Measurements from ENCODE around the gene HNRNPH1. TPM values are rescaled to one million over a fixed set of nuclear protein-coding genes. Genes with fewer than 3 reads are reported as not detected.

The HNRNPH1 gene
- total and polyA plus RNA-seq, 2 of the 13 experiments (the other 11 are each of a cell fraction or from before 2014, with no cell fraction given), result 382 to 1,064 TPM

DNA sequence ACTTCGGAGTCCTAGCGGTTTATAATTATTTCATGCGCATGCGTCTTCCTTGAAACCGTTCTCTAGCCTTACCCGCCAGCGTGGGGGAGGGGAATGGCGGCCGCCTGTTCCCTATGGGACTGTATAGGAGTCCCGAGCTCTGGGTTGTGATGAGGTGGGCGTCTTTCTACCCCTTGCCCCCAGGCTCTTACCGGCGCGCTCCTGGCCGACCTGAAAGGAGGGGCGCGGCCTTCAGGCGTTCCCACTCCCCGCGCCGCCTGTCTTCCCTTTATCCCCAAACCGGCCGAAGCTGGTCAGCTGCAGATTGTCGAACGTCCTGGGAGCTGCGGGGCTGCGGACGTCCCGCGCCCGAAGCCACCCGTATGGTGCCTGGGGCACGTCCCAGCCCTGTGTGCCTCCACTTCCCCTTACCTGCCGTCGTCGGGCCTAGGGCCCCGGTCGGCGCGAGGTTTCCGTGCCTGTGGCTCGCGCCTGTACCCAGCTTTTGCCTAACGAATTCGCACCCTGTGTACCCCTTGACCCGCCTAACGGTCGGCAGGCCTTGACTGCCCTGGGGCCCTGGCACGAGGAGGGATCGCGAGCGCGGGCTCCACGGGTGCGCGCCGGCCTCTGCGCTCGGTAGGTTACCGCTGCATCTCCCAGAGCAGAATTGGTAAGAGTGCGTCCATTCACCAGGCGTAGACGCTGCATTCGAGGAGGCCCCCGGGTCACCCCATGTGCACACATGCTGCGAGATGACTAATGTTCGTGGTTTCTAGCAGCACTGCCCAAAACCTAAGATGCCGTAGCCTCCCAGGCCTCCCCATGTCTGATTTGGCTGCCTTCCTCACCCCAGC, 653 bp upstream of the HNRNPH1 start (continued):
- TF ChIP-seq, protein P1, sequence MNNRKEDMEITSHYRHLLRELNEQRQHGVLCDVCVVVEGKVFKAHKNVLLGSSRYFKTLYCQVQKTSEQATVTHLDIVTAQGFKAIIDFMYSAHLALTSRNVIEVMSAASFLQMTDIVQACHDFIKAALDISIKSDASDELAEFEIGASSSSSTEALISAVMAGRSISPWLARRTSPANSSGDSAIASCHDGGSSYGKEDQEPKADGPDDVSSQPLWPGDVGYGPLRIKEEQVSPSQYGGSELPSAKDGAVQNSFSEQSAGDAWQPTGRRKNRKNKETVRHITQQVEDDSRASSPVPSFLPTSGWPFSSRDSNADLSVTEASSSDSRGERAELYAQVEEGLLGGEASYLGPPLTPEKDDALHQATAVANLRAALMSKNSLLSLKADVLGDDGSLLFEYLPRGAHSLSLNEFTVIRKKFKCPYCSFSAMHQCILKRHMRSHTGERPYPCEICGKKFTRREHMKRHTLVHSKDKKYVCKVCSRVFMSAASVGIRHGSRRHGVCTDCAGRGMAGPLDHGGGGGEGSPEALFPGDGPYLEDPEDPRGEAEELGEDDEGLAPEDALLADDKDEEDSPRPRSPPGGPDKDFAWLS (CRISPR knock-in tag; IDR thresholded peaks at IDR 0.05; ENCODE audit: borderline replicate concordance), result 0 out of 2 replicates have a peak, but pooled peaks have one; percentile 37
- peak; percentile 95 for TF ChIP-seq AGO2 (optimal IDR thresholded peaks at IDR 0.05; ENCODE audit: low read depth, low read length)
- peak; percentile 18; the same call in 1 of the 2 replicates for TF ChIP-seq CHCHD3 (CRISPR knock-in tag; IDR thresholded peaks at IDR 0.05)
- TF ChIP-seq SOX5 (CRISPR knock-in tag; IDR thresholded peaks at IDR 0.05; ENCODE audit: borderline replicate concordance), result peak; percentile 7; the same call in 1 of the 2 replicates
- TF ChIP-seq GZF1 (CRISPR knock-in tag; IDR thresholded peaks at IDR 0.05), result peak; percentile 22; the same call in 1 of the 2 replicates
- TF ChIP-seq HMG20B (CRISPR knock-in tag; conservative IDR thresholded peaks at IDR 0.05), result 0 out of 2 replicates have a peak, but pooled peaks have one; percentile 13
- TF ChIP-seq, protein P2, sequence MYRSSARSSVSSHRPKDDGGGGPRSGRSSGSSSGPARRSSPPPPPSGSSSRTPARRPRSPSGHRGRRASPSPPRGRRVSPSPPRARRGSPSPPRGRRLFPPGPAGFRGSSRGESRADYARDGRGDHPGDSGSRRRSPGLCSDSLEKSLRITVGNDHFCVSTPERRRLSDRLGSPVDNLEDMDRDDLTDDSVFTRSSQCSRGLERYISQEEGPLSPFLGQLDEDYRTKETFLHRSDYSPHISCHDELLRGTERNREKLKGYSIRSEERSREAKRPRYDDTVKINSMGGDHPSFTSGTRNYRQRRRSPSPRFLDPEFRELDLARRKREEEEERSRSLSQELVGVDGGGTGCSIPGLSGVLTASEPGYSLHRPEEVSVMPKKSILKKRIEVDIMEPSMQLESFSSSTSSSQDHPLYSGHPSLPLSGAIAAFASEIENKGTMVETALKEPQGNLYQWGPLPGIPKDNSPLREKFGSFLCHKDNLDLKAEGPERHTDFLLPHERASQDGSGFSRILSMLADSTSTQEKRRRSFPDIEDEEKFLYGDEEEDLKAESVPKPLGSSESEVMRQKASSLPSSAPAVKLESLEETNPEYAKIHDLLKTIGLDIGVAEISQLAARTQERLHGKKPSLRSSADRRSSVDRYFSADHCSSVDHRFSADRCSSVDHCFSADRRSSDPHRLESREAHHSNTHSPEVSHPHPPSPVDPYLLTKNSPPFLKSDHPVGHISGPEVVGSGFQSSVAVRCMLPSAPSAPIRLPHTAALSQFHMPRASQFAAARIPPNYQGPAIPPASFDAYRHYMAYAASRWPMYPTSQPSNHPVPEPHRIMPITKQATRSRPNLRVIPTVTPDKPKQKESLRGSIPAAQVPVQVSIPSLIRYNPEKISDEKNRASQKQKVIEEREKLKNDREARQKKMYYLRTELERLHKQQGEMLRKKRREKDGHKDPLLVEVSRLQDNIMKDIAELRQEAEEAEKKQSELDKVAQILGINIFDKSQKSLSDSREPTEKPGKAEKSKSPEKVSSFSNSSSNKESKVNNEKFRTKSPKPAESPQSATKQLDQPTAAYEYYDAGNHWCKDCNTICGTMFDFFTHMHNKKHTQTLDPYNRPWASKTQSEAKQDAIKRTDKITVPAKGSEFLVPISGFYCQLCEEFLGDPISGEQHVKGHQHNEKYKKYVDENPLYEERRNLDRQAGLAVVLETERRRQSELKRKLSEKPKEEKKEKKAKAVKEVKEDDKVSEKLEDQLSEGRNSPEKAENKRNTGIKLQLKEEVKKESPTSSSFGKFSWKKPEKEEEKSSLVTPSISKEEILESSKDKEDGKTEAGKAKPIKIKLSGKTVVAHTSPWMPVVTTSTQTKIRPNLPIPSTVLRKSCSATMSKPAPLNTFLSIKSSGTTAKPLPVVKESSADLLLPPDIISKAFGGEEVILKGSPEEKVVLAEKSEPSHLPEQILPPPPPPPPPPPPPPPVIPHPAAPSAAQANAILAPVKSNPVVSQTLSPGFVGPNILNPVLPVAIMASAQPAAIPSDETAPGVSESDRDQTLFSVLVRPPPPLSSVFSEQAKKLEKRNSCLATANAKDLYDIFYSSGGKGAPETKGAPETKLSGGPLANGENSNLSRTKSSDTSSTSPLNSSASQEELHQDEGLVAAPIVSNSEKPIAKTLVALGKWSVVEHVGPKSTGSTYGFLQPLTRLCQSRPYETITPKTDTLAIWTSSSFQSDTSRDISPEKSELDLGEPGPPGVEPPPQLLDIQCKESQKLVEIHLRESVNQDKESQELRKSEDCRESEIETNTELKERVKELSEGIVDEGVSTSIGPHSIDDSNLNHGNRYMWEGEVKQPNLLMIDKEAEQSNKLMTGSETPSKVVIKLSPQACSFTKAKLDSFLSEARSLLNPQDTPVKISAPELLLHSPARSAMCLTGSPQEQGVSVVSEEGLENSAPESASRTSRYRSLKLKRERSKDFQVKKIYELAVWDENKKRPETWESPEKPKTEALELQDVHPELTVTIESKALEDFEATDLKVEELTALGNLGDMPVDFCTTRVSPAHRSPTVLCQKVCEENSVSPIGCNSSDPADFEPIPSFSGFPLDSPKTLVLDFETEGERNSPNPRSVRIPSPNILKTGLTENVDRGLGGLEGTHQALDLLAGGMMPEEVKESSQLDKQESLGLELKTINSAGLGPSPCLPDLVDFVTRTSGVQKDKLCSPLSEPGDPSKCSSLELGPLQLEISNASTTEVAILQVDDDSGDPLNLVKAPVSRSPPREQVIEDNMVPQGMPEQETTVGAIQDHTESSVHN (CRISPR knock-in tag; IDR thresholded peaks at IDR 0.05), result no peak; the same call in 1 of the 2 replicates
- peak; percentile 60 for TF ChIP-seq MEIS1 (CRISPR knock-in tag; IDR thresholded peaks at IDR 0.05; ENCODE audit: borderline replicate concordance)
- TF ChIP-seq SP4 (CRISPR knock-in tag; IDR thresholded peaks at IDR 0.05), result no peak
- TF ChIP-seq TP53 (CRISPR knock-in tag; conservative IDR thresholded peaks at IDR 0.05), result no peak; the same call in 1 of the 2 replicates
- TF ChIP-seq MXI1 (IDR thresholded peaks at IDR 0.05; ENCODE audit: borderline replicate concordance, low read depth, low read length), result peak; percentile 35; the same call in 2 of the 3 replicates
- TF ChIP-seq, protein P3, sequence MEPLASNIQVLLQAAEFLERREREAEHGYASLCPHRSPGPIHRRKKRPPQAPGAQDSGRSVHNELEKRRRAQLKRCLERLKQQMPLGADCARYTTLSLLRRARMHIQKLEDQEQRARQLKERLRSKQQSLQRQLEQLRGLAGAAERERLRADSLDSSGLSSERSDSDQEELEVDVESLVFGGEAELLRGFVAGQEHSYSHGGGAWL (CRISPR knock-in tag; IDR thresholded peaks at IDR 0.05), result no peak; the same call in 1 of the 2 replicates
- peak; percentile 51 for TF ChIP-seq ASH2L (IDR thresholded peaks at IDR 0.05; ENCODE audit: insufficient read length, low read depth, low read length)
- TF ChIP-seq, protein P4, sequence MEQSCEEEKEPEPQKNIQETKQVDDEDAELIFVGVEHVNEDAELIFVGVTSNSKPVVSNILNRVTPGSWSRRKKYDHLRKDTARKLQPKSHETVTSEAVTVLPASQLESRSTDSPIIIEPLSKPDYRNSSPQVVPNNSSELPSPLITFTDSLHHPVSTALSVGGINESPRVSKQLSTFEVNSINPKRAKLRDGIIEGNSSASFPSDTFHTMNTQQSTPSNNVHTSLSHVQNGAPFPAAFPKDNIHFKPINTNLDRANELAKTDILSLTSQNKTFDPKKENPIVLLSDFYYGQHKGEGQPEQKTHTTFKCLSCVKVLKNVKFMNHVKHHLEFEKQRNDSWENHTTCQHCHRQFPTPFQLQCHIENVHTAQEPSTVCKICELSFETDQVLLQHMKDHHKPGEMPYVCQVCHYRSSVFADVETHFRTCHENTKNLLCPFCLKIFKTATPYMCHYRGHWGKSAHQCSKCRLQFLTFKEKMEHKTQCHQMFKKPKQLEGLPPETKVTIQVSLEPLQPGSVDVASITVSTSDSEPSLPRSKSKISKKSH (CRISPR knock-in tag; IDR thresholded peaks at IDR 0.05; ENCODE audit: borderline replicate concordance), result 0 out of 2 replicates have a peak, but pooled peaks have one; percentile 49
- peak; percentile 6; the same call in 1 of the 2 replicates for TF ChIP-seq HOXA3 (CRISPR knock-in tag; IDR thresholded peaks at IDR 0.05)
- peak; percentile 73; the same call in 1 of the 2 replicates for TF ChIP-seq ZNF556 (CRISPR knock-in tag; IDR thresholded peaks at IDR 0.05; ENCODE audit: borderline replicate concordance)

Data from HepG2 (cell line).